CD4-positive, alpha-beta T cell treated with Interferon alpha-2 for 1 hour (primary cell): ENCODE results near the gene RANBP3.

Experiments
- DNase-seq, 2 donors: peaks; one replicate each; pipeline ENCODE4 v3.0.0-alpha.2; 2020 to 2022

RANBP3 gene

DNA sequence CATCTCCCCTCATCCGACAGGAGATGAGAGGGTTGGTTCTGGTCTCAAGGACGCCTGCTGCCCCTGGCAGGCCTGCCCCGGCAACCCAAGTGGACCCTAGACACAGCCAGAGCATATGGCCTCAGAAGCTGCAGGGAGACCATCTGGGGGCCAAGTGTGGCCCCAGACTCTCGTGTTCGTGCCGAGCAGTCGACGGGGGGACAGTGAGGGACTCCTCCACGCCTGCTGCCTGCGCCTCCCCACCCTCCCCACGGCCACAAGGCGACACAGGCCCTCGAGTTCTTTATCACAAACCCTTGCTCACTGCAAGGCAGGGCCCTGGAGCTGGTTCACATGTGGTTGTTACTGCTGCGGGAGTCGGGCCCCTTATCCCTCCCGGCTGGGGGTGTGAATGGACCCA lies 54.6 kb downstream of the RANBP3 start:
- DNase-seq, result no peak

DNA sequence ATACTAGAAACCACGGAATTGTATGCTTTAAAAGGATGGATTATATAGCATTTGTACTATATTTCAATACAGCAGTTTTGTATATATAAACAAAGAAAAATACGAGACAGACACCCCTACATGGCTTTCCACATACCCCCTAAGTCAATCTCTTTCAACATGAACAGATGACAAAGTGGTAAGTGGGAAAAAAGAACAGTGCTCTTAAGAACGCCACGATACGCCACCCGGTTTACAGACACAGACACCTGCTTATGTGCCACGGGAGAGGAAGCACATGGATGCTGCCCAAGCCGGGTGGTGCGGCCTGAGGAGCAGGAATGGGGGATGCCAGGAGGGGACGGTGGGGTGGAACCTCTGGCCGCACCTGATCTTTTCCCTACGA lies 55.8 kb downstream of the RANBP3 start:
- no peak for DNase-seq

DNA sequence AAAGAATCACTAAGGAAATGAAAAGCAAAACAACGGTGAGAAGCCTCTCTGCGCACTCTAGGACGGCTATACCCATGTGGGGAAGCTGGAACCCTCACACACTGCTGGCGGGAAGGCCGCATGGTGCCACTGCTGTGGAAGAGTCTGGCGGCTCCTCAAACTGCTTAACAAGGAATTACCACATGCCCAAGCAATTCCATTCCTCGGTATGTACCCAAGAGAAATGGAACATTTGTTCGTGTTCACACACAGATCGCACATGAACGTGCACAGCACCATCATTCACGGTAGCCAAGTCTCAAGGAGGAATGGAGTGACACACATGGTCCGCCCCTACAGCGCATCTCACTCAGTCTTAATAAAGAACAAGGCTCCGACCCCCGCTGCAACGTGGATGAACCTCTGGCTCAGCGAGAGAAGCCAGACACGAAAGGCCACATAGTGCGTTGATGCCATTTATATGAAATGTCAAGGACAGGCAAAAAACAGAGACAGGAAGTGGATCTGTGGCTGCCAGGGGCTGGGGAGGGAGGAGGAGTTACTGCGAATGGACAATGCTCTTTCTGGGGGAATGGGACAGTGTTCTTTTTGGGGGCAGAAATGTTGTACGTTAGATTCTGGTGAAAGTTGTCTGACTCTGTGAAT lies 56.3 kb downstream of the RANBP3 start:
- DNase-seq, result no peak

DNA sequence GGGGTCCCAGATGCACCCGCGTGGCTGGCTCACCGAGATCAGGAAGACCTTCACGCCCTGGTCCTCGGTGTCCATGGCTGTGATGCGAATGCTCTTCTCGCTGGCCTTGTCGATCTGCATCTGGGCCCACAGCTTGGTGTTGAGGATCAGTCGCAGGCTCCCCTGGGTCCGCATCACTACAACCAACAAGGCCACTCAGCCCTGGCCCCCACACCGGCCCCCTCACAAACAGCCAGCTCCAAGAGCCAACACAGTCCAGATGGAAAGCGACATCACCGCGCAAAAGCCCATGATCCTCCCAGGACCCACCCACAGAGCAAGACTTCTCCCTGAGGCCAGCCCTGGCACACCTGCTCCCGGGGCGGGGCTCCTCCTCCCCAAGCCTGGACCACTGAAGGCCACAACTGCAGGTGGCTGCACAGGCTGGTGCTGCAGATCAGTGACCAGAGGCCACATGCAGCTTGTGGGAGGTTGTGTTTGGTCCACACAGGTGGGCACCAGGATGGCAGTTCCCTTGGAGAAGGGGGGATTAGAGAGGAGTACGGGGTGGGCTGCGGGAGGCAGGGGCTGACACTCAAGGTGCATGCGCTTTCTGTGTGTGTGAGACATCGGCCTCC lies 59.4 kb downstream of the RANBP3 start:
- DNase-seq, result no peak

DNA sequence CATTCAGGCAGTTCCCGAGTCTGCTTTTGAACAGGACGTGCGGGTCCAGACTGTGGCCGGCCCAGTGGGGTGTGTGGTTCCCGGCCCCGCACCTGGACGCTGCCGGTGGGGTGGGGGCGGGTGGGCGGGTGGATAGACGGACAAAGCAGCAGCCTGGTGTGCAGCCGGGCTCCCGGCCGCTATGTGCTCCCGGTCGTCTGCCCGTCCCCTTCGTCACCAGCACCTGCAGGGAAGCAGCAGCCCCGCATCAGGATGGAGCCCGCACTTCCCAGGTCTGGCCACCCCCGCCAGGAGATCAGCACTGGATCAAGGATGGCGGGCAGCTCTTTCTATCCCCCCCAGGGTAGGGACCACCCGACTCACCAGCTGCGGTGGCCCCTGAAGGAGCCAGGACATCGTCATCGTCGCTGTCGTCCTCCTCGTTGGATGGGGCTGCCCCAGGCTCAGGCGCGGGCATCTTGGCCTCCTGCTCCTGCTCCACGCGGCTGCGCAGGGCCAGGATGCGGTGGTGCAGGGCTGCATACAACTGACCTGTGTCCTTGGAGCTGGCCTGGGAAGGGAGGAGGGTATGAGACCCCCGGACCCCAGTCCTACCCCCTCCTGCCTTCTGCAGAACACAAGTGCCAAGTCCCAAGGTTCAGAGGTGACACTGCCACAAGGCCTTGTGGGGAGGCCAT lies 60.4 kb downstream of the RANBP3 start:
- no peak for DNase-seq

DNA sequence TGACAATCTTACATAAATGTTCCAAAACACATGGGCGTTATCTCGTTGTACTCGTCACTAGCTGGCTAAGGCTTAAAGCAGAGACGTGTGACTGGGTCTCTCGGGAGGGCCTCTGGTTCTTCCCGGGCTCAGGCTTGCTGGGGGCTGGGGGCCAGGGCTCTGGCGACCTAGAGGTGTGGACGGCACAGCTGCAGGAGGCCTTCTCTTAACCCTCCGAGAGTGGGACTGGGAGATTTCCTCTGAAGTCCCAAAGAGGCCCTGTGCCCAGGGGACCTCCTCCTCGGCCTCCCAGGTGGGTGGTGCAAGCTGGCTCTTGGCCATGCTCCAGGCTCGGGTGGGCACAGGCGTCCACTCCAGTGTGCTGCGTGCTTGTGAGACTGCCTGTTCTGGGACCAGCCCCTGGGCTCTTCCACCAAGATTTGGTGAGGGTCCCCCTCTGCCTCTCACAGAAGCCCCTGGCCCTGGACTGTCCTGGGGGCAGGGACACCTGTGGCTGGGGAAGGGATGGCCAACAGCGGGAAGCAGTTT lies 61.7 kb downstream of the RANBP3 start:
- DNase-seq, result no peak

DNA sequence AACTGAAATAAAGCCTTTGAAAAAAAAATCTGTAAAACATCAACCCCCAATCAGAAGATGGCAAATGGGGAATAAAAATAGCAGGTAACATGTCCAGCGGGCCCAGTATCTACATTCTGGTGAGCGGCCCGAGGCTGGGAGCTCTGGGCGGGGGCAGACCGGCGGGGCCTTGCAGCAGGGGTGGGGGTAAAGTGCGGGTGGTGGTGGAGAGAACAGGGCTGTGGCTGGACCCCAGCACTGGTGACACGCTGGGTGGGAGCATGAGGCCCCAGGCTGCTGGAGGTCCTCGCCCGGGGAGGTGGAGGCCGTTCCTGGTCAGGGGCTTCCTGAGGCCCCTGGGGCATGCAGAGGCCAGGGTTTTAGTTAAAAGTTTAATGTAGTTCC lies 62.2 kb downstream of the RANBP3 start:
- no peak for DNase-seq

DNA sequence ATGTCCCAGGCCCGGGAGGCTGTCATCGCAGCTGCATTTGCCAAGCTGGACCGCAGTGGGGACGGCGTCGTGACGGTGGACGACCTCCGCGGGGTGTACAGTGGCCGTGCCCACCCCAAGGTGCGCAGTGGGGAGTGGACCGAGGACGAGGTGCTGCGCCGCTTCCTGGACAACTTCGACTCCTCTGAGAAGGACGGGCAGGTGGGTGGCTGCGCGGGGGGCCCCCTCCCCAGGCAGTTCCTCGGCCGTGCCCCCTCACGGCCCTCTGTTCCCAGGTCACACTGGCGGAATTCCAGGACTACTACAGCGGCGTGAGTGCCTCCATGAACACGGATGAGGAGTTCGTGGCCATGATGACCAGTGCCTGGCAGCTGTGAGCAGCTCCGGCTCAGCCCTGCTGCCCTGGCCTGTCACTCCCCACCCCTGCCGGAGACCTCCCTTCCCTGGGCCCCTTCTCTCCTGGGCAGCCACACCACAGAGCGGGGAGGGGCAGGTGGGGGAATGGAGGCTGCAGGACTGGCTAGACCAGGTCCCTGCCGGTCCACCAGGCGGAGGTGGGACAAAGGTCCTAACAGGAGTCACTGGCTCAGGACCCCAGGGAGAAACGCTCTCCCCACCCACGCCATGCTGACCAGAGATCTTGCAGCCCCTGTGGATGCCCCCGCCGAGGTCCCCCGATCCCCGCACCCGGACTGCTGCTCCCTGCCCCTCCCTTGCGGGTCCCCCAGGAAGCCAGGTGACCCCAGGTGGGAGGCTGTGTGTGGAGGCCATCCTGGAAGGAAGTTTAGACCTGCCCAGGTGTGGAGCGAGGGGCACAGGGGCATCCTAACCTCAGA lies 62.8 kb downstream of the RANBP3 start:
- no peak for DNase-seq

DNA sequence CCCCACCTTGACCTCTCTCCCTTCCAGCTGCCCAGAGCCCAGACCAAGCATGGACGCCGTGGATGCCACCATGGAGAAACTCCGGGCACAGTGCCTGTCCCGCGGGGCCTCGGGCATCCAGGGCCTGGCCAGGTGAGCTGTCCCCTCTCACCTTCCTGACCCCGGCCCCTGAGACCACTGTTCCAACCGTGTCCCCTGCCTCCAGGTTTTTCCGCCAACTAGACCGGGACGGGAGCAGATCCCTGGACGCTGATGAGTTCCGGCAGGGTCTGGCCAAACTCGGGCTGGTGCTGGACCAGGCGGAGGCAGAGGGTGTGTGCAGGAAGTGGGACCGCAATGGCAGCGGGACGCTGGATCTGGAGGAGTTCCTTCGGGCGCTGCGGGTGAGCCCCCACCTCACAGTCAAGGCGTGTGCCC lies 63.6 kb downstream of the RANBP3 start:
- DNase-seq, result no peak

DNA sequence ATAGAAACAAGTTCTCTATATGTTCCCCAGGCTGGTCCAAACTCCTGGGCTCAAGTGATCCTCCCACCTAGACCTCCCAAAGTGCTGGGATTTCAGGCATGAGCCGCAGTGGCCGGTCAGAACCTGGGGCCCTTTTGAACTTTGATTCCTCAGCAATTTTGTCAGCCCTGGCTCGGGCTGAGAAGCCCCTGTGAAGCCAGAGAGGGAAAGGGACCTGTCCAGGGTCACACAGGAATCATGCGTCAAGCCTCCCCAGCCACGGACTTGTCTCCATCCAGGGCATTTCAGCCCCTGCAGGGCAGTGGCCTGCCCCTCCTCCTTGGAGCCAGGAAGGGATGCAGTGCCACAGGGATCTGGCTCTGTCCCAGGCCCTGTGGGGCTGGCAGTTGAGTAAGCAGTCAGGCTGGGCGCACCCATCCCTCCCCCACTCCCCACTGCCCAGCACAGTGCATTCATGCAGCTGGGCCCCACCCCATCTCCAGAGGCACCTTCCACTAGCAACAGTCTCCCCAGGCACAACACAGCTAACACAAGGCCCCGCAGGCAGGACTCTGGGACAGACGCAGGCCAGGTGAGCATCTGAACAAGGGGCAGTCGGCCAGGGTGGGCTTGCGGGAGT lies 64.1 kb downstream of the RANBP3 start, which contains the start of gene CAPS:
CAPS (plus strand) TSS at position 516 of the 619 bp plus-strand sequence. CDS start 153 bp downstream, outside the sequence.
- no peak for DNase-seq

DNA sequence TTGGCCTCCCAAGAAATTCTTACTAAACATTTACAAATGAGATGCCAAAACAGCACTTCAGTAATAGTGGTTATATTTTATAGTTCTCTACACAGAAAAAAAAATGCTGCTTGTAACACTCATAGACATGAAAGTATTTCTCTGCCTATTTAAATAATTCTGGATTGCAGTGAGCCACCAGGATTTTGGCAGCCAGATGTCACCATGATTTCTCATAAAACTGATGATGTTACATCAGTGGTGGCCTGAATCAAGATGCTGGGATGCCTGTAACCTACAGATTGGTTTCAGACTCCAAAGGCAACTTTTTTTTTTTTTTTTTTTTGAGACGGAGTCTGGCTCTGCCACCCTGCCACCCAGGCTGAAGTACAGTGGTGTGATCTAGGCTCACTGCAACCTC lies 66.6 kb downstream of the RANBP3 start:
- no peak for DNase-seq

DNA sequence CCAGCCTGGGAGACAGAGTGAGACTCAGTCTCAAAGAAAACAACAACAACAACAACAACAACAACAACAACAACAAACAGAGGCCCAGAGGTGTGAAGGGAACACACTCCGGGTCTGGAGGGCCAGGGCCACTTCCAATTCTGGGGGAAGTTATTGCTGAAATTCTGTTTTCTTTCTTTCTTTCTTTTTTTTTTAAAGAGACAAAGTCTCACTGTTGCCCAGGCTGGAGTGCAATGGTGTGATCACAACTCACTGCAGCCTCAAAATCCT lies 67.4 kb downstream of the RANBP3 start:
- no peak for DNase-seq

DNA sequence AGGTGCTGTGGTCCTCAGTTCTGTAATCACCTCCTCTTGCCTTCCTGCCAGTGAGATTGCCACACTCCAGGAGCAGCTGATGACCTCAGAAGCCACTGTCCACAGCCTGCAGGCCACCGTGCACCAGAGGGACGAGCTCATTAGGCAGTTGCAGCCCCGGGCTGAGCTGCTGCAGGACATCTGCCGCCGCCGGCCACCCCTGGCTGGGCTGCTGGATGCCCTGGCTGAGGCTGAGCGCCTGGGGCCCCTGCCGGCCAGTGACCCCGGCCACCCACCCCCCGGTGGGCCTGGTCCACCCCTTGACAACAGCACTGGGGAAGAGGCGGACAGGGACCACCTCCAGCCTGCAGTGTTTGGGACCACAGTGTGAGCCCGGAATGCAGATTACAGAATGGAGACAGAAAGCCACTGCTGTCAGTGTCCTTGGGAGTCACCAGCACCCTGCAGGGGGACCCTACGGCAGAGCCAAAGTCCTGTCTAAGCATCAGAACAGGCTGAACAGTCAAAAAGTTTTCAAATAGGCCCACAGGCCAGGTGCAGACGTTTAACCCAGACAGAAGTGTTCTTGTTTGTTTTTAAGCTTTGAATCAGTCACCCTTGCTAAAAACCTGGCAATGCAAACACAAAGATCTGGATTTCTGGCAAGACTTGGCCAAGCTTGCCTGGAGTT lies 69.0 kb downstream of the RANBP3 start:
- DNase-seq, result no peak

DNA sequence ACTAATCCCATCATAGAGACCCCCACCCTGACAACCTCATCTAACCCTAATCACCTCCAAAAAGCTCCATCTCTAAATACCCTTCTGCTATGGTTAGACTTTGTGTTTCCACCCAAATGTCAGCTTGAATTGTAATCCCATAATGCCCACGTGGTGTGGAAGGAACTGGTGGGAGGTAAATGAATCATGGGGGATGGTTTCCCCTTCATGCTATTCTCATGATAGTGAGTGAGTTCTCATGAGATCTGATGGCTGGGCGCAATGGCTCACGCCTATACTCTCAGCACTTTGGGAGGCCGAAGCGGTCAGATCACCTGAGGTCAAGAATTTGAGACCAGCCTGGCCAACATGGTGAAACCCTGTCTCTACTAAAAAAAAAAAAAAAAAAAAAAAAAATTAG lies 70.7 kb downstream of the RANBP3 start:
- DNase-seq, result no peak

DNA sequence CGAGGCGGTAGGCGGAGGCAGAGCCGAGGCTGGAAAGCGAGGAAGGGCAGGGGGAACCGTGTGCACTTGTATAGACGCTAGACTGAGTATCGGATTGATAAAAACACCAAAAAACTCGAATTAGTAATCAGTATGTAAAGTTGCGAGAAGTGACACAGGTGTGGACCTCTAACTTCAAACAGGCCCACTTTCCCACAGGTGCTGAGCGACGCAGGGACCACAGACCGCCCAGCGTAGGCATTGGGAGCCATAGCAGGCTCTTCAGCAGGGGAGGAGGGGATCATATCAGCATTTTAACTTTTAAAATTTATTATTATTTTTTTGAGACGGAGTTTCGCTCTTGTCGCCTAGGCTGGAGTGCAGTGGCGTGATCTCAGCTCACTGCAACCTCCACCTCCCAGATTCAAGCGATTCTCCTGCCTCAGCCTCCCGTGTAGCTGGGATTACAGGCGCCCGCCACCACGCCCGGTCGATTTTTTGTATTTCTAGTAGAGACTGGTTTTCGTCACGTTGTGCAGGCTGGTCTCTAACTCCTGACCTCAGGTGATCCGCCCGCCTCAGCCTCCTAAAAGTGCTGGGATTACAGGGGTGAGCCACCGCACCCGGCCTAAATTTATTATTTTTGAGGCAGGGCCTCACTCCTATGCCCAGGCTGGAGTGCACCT lies 72.7 kb downstream of the RANBP3 start:
- no peak for DNase-seq

DNA sequence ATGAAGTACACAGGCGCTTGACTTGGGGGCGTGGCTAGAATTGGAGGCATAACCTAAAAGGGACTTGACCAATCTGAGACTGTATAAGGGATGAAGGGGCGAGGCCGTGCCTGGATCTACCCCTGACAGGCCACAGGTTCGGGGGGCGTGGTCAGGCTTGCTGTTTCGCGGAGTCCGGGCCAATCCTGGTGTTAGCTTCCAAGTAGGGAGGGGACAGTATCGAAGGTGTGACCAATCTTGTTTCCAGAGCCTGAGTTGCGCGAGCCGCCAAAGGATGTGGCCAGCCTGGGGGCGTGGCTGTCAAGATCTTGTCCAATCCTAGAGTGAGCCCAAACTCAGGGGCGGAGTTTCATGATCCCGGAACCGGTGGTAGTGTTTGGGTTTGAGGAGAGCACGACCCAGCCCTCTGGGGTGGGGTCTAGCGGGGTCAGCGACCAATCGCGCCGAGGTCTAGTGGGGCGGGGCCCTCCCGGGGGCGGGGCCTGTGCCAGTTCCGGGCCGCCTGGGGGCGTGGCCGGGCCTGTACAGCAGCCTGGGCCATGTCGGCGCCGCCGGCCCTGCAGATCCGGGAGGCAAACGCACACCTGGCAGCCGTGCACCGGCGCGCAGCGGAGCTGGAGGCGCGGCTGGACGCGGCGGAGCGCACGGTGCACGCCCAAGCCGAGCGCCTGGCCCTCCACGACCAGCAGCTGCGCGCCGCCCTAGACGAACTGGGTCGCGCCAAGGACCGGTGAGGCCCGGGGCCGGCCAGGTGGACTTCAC lies 73.4 kb downstream of the RANBP3 start, which contains the start of gene VMAC:
VMAC (plus strand) TSS at position 521 of the 762 bp plus-strand sequence; CDS start at position 540, 19 bp downstream.
- DNase-seq, result peak; percentile 100

DNA sequence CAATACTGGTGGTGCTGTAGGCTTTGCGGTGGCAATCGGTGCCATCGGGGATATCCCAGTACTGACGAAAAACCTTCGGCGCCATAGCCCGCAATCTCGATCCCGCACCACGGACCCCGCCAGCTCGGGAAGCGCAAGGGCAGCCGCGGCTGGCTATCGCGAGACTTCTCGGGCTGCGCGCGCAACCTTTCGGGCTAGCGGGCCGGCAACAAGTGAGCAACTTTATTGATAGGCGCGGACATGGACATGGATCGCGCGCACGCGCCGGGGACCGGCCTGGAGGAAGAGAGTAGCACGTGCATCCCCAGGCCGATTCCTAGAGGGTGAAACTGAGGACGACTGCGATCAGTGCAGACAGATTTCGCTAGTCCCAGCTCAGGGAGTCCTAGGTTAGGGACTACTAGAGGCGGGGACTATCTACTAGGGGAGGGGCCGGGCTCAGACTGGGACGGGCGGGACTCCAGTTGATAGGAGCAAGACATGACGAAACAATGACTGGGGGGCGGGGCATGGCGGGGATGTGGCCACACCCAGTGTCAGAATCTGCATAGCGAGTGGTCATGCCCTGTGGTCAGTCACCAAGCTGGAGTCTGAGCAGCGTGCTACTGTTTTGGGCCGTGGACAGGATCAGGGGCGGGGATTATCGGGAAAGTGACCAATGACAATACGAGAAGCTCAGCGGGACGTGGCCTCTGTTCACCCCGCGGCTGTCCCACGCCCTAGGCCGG lies 74.2 kb downstream of the RANBP3 start, which contains the start of gene NDUFA11:
NDUFA11 (minus strand) TSS at position 167 of the 728 bp plus-strand sequence; CDS start at position 85, 82 bp downstream.
- DNase-seq, result peak; percentile 95 to 97

DNA sequence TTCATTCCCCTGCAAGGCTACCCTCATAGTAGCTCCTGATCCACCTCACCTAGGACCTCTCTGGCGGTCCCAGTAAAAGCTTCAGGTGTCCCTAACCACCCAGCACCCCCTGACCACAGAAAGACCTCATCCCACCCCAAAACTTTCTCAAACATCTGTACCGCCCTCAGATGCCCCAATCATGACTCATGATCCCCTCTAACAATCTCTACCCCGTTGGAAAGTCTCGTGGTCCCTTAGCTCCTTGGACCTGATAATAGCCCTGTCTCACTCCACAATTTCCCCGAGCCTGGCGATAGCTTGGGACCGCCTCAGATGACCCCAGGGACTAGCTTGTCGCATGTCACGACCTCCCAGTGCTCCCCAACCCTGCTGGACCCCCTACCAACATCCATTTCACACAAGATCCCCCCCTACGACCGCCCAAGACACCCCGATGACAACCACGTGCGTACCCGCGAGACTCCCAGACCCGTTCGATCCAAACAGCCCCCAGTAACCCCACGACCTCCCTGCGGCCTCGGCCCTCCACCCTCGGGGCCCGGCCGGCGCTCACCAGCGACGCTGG lies 74.8 kb downstream of the RANBP3 start:
- DNase-seq, result peak in 1 of 2 donors; percentile 10

DNA sequence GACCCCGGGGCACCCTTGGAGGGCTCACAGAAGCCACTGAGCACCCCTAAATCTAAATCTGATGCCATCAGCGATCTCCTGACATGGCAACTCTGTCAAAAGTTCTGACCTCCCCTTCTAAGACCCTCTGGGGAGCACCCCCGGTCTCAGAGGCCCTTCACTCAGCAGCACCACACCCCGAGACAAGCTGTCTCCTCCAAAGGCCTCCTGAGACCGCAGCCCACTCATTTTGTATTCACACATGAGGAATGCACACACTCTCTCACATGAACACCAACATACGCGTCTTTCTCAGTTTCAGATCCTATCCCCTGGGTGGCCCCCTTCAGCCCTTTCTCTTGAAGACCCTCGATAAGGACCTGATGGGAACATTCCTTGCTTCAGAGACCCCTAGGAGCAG lies 77.0 kb downstream of the RANBP3 start:
- DNase-seq, result no peak
